ENCODE measurements around the gene COA1. TPM values are rescaled to one million over a fixed set of nuclear protein-coding genes. Genes with fewer than 3 reads are reported as not detected.
A peak's percentile ranks its signal among the peaks of the same experiment; 100 is the strongest.

The COA1 gene
- total and polyA plus RNA-seq, 9 of the 15 experiments (the other 6 are each of a cell fraction or from before 2014, with no cell fraction given), result 98.9 to 463 (median 181) TPM

GRCh38 chr7:43750016-43750887 lies 20.9 kb upstream of the COA1 start (continued):
- no peak for TF ChIP-seq ZNF551 (CRISPR knock-in tag; IDR thresholded peaks at IDR 0.05)
- TF ChIP-seq HDAC1 (IDR thresholded peaks at IDR 0.05), result peak in 1 of 2 experiments; percentile 62; a peak in 1 of 4 replicates
- TF ChIP-seq RAD21 (CRISPR knock-in tag; conservative IDR thresholded peaks at IDR 0.05 in 1 of 2, IDR thresholded peaks at IDR 0.05 in 1 of 2), result no peak
- no peak; the same call in none of the 2 replicates for TF ChIP-seq CTBP1 (IDR thresholded peaks at IDR 0.05; ENCODE audit: borderline replicate concordance)
- no peak for TF ChIP-seq DMBX1 (CRISPR knock-in tag; IDR thresholded peaks at IDR 0.05; ENCODE audit: borderline replicate concordance)
- TF ChIP-seq HBP1 (CRISPR knock-in tag; IDR thresholded peaks at IDR 0.05), result no peak
- TF ChIP-seq TAF15 (IDR thresholded peaks at IDR 0.05; ENCODE audit: low read depth, low read length), result no peak
- TF ChIP-seq CREM (IDR thresholded peaks at IDR 0.05; ENCODE audit: low read depth), result no peak
- TF ChIP-seq GTF2A2 (tag; IDR thresholded peaks at IDR 0.05), result no peak
- no peak; the same call in 1 of the 2 replicates for TF ChIP-seq DIDO1 (tag; IDR thresholded peaks at IDR 0.05; ENCODE audit: low read depth)
- no peak for TF ChIP-seq FOSL1 (tag; conservative IDR thresholded peaks at IDR 0.05)
- no peak for TF ChIP-seq ZC3H11A (IDR thresholded peaks at IDR 0.05; ENCODE audit: low read depth, low read length)
- TF ChIP-seq ETV5 (CRISPR knock-in tag; IDR thresholded peaks at IDR 0.05; ENCODE audit: low read depth), result no peak
- TF ChIP-seq E2F8 (IDR thresholded peaks at IDR 0.05; ENCODE audit: low read depth, partially characterized antibody), result no peak
- no peak for TF ChIP-seq ZNF239 (CRISPR knock-in tag; IDR thresholded peaks at IDR 0.05)
- TF ChIP-seq MCM2 (IDR thresholded peaks at IDR 0.05; ENCODE audit: low read depth), result no peak
- TF ChIP-seq KLF1 (tag; IDR thresholded peaks at IDR 0.05), result no peak
